NAMALWA (cell line): Measurements from ENCODE around the gene HOXD3.

Experiments used
- DNase-seq: peaks from one replicate; pipeline ENCODE4 v3.0.0-alpha.2; 2015; ENCODE audit warnings: low spot score

The HOXD3 gene

DNA sequence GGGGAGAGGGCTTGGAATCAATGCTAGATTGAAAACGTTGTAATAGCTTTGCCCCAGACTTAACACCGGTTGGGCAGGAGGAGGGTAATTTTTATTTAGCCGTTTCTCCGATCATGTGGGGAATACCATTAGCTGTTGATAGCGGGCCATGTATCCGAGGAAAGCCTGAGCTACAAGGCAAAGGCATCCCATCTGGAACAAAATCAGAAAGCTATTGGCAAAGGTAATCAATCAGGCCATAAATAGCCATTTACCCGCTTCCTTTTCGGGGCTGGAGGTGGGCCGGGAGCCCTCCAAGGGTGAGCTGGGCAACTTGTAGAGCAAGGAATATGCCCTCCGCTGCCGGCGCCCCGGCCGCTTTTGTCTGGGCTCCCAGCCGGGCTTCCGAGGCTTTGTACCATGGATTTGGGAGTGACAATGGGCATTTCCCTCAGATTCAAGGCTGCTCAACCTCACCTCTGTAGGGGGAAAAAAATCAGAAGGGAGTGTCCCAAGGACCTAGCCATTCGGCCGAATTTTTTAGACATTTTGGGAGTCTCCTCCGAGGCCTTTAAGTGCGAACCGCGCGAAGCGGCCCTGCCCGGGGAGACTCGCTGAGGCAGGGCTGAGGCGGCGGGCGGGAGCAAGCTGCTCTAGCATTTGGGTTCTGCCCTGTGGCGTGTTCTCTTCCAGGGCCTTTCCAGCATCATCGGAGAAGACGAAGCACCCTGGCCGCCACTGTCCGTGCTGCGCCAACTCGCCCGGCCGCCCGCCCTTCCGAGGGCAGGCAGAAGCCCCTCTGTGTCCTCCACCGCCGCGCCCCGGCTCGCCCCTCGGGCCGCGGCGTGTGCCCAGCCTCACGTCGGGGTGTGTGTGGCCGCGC lies 35.7 kb upstream of the HOXD3 start:
- DNase-seq: no peak

- no peak for DNase-seq
Observed at GRCh38 chr2:176122052-176122682, 34.9 kb upstream of the HOXD3 start.

DNA sequence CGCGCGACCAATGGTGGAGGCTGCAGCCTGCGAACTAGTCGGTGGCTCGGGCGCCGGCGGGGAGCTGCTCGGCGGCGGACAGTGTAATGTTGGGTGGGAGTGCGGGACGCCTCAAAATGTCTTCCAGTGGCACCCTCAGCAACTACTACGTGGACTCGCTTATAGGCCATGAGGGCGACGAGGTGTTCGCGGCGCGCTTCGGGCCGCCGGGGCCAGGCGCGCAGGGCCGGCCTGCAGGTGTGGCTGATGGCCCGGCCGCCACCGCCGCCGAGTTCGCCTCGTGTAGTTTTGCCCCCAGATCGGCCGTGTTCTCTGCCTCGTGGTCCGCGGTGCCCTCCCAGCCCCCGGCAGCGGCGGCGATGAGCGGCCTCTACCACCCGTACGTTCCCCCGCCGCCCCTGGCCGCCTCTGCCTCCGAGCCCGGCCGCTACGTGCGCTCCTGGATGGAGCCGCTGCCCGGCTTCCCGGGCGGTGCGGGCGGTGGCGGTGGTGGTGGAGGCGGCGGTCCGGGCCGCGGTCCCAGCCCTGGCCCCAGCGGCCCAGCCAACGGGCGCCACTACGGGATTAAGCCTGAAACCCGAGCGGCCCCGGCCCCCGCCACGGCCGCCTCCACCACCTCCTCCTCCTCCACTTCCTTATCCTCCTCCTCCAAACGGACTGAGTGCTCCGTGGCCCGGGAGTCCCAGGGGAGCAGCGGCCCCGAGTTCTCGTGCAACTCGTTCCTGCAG lies 34.3 kb upstream of the HOXD3 start, which contains the start of gene HOXD9:
Gene HOXD9, plus strand, starts transcription at position 37 of the 728 bp plus-strand sequence. Its CDS starts 50 bp downstream, at position 87.
- no peak for DNase-seq

DNA sequence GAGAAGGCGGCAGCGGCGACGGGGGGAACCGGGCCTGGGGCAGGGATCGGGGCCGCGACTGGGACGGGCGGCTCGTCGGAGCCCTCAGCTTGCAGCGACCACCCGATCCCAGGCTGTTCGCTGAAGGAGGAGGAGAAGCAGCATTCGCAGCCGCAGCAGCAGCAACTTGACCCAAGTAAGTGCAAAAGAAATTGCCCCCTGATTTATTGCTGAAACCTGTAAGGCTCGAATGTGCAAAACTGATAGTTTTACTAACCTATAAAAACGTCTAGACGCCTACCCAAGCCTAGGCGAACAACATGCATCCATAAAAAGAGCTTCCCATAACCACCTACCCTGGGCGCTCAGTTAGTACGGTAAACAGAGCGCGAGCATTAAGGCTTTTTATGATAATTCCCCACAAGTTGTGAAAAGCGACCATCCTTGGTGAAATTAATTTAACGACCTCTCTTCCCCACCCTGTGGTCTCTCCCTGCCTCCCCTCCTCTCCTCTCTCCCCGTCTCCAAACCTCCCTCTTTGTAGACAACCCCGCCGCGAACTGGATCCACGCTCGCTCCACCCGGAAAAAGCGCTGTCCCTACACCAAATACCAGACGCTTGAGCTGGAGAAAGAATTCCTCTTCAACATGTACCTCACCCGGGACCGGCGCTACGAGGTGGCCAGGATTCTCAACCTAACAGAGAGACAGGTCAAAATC lies 33.5 kb upstream of the HOXD3 start:
- DNase-seq: no peak

DNA sequence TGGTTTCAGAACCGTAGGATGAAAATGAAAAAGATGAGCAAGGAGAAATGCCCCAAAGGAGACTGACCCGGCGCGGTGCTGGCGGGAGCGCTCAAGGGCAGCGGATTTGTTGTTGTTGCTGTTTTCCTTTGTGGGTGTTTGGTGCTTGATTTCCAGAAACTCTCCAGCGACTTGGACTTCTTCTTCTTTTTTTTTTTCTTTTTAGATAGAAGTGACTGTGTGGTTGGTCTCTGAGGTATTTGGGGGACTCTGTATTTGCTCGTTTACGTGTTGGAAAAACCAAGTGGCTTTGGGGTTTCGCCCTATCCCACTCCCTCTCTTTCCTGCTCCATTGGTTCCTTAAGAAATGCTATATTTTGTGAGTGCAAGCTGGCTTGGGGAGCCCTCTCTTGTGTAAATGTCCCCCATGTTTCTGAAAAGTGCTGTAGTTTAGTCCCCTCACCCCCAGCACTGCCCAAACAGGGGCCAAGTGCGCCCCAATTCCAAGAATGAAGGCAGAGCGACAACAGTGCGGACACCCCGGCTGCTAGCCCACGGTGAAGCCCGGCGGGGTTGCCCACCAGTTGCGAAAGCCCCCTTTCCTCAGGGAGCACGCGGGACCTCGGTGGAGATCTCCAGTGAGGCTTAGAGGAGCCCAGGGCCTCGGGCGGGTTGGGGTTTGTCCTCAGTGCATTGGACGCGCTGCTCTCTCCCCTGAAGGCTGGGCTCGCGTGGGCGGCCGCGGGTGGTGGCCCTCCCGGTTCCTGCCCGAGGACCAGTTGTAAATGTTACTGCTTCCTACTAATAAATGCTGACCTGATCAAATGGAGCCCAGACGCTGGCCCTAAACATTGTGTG lies 32.8 kb upstream of the HOXD3 start:
- DNase-seq: no peak

GRCh38 chr2:176124947-176125771 lies 31.9 kb upstream of the HOXD3 start:
- no peak for DNase-seq

GRCh38 chr2:176125772-176126054 lies 31.4 kb upstream of the HOXD3 start:
- no peak for DNase-seq

DNA sequence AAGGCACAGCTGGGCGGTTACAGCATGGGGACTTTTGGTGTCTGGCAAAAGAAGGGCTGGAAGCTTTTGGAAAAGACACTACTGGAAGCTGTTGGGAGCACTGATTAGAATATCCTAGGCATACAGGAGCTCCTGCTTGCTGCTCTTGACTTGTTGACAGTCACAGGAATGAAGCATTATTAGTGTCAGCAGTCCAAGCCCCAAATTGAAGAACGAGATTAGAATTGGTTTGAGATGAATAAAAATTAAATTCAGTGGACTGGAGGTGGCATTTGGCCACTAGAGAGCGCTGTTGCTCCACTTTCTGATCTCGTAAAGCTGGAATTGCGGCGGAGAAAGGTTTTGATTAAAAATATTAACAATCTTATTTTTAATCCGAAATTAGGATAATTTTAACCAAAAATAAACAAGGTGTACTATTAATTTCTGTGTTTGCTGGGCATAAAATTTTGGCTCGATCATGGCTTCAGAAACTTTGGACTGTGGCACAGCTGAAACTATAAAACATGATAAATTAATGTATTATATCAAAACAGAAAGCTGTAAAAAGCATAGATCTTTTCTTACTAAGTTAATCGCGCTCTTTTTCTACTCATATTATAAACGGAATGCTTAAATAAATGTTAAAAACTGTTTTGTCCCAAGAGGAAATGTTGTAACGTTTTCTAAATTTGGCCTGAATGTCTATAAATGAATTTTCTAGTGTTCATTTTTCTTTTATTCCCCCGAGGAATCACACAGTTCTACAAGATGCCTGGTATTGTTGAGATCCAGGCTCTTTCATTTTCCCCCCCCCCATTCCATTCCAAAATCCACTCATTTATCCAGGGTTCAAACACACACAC lies 30.0 kb upstream of the HOXD3 start:
- DNase-seq: peak; percentile 75

GRCh38 chr2:176127774-176128072 lies 29.4 kb upstream of the HOXD3 start:
- DNase-seq: no peak

DNA sequence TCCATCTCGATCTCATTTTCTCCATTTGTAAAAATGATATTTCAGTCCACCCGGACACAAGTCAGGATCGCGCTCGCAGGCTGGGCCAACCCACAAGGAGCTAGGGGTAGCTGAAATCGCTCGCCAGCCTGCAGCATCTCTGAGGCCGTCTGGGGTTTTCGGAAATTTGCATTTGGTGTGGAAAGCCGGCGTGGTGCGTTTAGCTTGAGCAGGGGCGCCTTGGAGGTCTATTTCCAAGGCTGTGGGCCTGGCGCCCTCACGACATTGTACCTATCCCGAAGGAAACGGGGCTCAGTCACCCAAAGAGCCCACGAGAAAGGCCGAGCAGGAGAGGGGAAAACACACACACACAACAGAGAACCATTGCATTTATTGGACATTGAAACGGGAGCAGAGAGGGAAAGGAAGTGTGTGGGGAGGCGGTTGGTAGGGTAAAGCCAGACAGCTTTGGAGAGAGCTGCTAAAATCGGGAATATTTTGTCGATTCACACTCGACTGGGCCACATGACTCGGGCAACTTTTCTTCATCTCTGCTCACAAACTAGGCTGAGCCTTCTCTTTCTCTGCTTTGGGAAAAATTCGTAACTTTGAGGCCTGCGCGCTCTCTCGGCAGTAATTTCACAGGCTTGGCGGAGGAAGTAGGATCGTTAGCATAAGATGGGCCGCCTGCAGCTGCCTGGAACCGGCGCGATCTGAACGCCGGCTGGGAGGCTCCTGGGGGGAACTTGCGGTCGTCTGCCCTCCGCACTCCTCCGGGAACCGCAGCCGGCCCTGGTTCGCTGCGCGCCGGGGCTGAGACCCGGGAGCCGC lies 28.7 kb upstream of the HOXD3 start:
- no peak for DNase-seq

GRCh38 chr2:176128982-176129796 lies 27.9 kb upstream of the HOXD3 start, which contains the start of gene HOXD8:
Gene HOXD8 (plus strand): TSS chr2:176129705. CDS start chr2:176130367, 662 bp downstream.
- no peak for DNase-seq

GRCh38 chr2:176129813-176130146 lies 27.3 kb upstream of the HOXD3 start:
- DNase-seq: no peak

GRCh38 chr2:176130147-176130956 lies 26.8 kb upstream of the HOXD3 start:
- DNase-seq: no peak

DNA sequence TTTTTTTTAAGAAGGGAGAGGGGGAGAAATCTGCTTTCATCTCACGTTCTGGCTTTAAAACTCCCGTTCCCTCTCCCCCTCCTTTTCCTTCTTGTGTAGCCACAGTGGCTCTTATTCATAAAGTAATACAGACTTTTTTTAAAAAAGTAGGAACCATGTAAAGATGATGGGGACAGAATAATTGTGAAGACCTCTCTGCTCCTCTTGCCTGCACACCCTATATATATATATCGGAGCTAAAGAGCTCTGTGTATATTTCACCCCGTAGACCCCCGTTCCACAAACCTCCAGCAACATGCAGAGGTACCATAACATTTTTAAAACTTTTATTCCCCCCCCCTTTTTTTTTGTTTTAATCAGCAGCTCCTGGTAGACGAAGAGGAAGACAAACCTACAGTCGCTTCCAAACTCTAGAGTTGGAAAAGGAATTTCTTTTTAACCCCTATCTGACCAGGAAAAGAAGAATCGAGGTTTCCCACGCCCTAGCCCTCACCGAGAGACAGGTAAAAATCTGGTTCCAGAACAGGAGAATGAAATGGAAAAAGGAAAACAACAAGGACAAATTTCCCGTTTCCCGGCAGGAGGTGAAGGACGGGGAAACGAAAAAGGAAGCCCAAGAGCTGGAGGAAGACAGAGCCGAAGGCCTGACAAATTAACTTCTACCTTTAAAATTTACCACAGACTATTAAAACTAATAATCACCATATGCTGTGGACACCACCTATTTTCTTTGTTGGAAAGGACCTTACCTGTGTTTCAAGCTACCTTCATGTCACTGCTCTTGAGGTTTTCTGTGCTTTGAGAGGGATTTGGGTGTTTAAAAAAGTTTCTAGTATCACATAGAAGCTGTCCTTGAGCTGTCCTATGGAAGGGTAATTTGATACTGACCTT lies 25.9 kb upstream of the HOXD3 start:
- no peak for DNase-seq

GRCh38 chr2:176131848-176132158 lies 25.3 kb upstream of the HOXD3 start:
- no peak for DNase-seq
